Measurements from ENCODE around the gene PDCL3.

Gene PDCL3

DNA sequence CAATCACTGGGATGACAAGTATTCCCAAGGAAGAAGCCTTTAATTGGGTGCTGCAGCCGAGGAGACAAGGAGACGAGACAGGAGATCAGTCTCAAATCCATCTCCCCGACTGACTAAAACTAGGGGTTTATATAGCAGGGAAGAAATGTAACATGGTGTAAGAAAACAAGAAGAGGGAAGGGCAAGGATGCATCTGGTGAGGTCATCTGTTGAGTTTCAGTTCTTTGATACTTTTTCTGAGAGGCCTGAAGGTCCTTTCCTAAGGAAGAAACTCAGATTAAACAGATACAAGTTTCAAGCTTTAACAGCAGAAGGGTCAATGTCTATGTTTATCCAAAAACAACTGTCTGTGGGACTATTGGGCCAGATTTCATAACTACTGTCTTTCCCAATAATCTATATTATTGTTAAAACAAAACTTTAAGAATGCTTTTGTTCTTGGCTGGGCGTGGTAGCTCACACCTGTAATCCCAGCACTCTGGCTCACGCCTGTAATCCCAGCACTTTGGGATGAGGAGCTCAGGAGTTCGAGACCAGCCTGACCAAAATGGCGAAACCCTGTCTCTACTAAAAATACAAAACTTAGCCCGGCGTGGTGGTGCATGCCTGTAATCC, 2.5 kb upstream of the PDCL3 start:
- DNase-seq (ENCODE audit: low read depth, low spot score): no peak

DNA sequence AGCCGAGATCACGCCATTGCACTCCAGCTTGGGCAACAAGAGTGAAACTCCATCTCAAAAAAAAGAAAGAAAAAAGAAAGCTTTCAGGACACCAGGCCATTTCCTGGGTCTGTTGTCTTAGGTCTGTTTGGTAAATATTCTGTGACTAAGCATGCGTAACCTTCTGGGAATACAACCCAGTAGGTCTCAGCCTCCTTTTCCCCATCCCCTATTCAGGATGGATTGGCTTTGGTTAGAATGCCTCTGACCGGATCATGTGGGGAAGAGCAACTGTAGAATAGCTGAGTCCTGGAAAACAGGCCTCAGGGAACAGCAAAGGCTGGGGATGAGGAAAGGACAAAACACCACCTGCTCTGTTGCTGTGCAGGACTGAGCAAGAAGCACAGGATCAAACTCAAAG, 1.6 kb upstream of the PDCL3 start:
- no peak for DNase-seq (ENCODE audit: low read depth, low spot score)

DNA sequence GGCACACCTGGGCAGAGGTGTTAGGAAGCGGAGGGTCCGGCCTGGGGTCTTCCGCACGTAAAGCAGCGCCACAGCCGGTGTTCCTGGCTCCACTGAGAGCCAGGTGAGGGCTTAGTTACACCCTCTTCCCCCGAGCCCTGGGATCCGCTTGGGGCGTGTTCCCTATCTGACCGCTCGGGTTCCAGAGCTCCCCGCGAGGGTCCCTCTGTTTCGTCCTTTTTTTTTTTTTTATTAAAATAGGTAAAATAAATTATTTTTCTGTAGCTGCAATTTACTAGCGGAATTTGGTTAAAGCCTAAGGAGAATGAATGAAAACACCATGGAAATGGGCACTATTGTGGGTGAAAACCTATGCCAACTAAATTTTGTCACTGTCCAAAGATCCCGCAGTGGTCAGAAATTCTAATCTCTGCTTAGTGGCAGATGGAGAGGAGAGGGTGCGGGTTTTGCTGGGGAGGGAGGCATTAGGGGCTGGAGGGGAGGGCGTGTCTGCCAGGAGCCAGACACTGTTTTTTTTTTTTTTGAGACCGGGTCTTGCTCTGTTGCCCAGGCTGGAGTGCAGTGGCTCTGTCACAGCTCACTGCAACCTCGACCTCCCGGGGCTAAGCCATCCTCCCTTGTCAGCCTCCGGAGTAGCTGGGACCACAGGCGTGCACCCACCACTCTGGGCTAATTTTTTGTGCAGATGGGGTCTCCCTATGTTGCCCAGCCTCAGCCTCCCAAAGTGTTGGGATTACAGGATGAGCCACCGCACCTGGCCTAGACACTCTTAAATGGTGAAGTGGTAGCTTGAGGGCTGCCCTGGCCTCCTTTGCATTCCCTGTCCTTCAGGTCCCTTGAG, 834 bp downstream of the PDCL3 start:
- no peak for DNase-seq (ENCODE audit: low read depth, low spot score)

DNA sequence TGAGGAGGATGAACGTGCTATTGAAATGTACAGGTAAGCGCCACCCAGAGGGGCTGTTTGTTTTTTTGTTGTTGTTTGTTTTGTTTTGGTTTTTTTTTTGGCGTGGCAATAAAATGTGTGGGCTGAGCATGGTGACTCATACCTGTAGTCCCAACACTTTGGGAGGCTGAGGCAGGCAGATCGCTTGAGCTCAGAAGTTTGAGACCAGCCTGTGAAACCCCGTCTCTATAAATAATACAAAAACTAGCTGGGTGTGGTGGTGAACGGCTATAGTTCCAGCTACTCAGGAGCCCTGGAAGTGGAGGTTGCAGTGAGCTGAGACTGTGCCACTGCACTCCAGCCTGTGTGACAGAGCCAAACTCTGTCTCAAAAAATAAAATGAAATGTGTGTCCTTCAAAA, 6.2 kb downstream of the PDCL3 start:
- DNase-seq (ENCODE audit: low read depth, low spot score): no peak

DNA sequence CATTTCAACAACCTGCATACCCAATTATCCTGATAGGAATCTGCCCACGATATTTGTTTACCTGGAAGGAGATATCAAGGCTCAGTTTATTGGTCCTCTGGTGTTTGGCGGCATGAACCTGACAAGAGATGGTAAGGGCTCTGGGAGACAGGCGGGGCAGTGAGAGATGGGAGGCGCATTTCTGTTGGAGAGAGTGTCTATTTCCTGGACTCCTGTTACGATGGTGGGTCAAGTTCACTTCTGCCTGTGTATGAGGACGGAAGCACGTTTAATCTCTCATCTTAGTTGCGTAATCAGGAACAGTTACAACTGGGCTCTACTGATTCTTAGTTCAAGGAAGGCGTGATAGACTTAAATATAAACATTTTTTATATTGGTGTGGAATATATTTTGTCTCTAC, 8.9 kb downstream of the PDCL3 start:
- no peak for DNase-seq (ENCODE audit: low read depth, low spot score)

DNA sequence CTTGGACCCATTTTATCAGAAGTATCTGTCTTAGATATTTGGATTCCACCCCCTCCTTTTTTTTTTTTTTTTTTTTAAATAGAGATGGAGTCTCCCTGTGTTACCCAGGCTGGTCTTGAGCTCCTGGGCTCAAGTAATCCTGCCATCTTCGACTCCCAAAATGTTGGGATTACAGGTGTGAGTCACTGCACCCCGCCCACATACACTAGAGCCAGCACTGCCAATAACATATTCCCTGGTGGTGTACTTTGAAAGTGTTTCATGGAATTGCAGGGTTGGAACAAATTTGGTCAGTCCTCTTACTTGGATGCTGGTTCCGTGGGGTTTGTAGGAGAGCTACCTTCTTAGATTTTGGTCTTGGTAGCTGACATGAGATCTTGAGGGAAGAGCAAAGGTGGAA, 15.0 kb downstream of the PDCL3 start:
- DNase-seq (ENCODE audit: low read depth, low spot score): no peak

DNA sequence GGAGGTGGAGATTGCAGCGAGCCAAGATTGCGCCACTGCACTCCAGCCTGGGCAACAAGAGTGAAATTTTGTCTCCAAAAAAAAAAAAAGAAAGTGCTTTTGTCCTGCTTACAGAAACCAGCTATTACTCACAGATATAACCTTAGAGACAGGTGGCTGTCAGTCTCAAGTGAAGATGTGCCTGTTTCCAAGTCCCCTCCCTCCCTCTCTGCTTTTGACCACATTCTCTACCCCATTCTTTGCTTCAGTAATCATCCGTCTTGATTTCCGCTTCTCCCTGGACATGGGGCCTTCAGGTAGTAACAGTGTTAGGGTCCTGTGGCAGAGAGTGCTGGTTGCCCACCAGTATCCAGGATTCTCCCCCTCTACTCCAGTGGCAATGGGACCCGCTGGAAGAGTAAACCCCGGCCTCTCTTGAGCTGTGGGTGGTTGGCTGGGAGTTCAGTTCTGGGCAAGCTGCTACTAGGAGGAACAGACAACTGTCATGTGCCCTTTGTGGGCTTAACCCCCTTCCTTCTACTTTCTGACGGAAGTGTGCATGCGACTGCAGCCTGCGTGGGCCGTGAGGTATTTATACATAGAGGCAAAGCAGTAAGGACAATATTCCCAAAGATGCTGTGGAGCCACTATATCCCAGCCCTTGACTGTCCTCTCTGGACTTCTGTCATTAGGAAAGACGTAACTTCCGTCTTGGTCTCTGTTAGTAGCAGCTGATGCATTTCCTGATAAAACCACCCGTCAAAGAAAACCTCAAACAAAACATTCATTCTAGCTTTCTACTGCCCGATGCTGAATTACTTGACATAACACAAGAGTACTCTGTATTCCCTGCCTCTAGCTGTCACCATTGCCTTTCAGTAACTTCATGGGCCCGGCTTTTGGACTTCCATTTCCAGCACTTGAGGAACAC, 17.8 kb downstream of the PDCL3 start:
- no peak for DNase-seq (ENCODE audit: low read depth, low spot score)

DNA sequence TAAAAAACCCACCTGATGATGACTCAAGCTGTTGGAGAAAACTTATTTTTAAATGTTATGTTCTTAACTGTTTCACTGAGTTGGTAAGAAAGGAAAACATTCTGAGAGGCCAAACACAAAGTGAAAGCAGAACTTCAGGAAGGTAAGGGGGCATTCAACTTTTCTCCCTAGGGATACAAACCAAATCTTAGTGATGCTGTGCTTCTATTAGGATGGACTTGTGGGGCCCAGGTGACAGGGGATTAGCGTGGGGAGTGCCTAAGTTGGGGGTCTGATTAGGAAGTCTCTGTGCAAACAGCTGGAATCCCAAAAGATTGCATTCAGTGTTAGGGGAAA, 18.5 kb downstream of the PDCL3 start:
- no peak for DNase-seq (ENCODE audit: low read depth, low spot score)

DNA sequence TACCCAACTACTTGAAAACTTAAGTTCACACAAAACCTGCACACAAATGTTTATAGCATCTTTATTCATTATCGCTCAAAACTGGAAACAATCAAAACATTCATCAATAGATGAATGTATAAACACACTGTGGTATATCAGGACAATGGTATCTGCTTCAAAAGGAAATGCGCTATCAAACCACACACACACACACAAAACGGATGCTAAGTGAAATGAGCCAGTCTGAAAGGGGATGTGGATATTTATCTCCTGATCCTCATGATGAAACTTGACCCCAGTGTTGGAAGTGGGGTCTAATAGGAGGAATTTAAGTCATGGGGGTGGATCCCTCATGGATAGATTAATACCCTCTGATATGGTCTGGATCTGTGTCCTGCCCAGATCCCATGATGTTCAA, 22.0 kb downstream of the PDCL3 start:
- no peak for DNase-seq (ENCODE audit: low read depth, low spot score)

DNA sequence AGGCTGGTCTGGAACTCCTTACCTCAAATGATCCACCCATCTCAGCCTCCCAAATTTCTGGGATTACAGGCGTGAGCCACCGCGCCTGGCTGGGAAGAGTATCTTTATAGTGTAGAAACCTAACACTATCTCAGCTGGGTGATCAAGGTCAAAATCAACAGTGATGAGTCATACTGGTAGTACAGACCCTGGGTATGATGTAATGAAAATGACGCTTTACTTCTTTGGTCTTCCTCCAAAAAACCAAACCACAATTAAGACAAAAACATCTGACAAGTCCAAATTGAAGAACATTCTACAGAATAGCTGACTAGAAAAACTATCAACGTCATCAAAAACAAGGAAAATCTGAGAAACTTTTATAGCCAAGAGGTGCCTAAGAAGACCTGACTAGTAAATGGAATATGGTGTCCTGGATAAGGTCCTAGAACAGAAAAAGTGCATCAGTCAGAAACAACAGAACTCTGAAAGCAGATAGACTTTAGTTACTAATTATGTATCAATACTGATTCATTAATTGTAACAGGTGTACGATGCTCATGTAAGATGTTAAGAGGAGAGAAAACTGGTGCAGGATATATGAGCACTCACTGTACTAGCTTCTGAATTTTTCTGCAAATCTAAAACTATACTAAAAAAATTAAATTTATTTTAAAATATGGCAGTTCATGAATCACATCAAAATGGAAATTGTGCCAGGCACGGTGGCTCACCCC, 25.4 kb downstream of the PDCL3 start:
- DNase-seq (ENCODE audit: low read depth, low spot score): no peak

DNA sequence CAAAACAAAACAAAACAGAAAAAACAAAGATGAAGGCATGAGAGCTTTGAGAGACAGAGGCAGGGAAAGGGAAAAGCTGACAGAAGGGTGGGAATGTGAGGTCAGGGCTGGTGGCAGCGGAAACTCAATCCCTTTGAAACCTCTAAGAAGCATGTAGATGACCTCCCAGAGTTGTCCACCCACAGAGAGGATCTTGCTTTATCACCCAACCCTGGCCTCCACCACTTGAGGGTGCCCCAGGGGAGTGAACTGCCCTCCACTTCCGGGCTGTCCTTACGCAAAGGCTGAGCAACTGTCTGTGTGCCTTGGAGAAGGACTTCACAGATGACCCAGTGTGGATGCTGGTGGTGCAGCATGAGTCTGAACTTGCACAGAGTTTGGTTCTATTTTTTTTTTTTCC, 26.7 kb downstream of the PDCL3 start:
- no peak for DNase-seq (ENCODE audit: low read depth, low spot score)

DNA sequence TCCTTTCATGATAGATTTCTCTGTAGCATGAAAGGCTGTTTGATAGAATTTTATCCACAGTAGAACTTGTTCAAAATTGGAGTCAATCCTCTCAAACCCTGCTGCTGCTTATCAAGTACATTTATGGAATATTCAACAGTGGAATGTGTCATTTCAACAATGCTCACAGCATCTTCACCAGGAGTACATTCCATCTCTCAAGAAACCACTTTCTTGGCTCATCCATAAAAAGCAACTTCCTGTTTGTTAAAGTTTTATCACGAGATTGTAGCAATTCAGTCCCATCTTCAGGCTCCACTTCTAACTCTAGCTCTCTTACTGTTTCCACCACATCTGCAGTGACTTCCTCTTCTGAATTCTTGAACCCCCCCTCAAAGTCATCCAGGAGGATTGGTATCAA, 29.4 kb downstream of the PDCL3 start:
- no peak for DNase-seq (ENCODE audit: low read depth, low spot score)

DNA sequence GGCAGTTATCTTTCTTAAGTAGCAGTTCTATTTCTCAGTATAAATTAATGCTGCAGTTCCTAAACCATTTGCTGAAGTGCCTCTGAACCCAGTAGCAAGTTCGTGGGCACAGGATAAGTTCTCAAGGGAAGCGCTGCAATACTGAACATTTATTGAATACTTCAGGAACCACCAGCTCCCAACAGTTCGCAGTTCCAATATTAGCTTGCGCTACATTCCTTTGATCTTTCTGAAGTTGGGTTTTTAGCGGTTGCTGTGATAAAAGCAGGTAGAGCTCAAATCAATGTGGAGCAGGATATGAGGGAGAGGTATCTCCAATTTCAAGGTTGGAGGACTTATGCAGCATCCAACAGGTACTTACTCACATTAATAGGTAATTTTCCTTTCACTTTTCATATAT, 33.7 kb downstream of the PDCL3 start:
- no peak for DNase-seq (ENCODE audit: low read depth, low spot score)

DNA sequence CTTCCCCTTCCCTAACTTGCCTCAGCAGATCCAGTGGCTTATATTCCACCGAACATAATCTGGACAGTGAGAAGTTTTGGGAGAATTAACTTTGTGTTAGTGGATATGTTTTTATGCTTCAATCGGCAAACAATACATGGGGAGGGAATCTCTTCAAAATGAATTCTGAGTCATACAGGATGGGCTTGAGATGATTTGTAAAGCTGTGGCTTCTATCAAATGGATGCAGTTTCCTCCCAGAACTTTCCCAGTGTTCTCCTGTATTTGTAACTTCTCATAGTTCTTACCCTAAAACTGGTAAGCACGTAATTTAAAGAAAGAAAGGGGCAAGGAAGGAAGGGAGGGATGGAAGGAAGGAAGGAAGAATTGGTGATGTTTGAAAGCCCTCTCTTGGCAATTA, 36.8 kb downstream of the PDCL3 start:
- DNase-seq (ENCODE audit: low read depth, low spot score): no peak

DNA sequence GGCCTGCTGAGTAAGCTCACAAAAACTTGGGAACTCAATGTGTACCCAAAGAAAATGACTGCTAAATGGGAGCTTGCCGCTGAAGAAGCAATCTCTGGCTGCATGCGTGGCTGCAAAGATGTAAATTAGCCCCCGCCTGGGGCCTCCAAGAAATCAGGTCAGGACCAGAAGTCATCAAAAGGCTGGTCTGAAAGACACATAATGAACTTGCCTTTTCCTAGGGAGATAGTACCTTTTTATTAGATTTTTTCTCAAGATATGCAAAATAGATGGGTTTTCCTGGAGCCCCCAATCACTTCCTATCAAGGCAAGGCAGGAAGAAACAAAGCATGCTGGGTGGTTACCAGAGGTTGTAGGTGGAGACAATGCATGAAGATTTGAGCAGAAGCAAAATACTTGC, 38.9 kb downstream of the PDCL3 start:
- no peak for DNase-seq (ENCODE audit: low read depth, low spot score)

DNA sequence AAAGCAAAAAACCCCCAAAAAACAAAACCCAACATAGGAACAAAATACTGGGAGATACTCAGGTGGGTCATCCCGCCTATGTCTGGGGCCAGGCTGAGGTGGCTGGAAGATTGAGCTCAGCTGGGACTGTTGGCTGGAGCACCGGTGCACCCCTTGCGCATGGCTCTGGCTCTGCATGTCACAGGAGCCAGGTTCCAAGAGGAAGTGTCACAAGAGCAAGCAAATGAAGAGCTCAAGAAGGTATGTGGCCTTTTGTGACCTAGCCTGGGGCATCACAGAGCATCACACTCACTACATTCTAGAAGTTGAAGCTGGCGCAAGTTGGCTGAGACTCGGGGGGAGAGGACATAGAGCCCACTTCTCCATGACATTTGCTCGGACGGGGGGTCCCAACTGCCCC, 40.6 kb downstream of the PDCL3 start:
- DNase-seq (ENCODE audit: low read depth, low spot score): no peak

DNA sequence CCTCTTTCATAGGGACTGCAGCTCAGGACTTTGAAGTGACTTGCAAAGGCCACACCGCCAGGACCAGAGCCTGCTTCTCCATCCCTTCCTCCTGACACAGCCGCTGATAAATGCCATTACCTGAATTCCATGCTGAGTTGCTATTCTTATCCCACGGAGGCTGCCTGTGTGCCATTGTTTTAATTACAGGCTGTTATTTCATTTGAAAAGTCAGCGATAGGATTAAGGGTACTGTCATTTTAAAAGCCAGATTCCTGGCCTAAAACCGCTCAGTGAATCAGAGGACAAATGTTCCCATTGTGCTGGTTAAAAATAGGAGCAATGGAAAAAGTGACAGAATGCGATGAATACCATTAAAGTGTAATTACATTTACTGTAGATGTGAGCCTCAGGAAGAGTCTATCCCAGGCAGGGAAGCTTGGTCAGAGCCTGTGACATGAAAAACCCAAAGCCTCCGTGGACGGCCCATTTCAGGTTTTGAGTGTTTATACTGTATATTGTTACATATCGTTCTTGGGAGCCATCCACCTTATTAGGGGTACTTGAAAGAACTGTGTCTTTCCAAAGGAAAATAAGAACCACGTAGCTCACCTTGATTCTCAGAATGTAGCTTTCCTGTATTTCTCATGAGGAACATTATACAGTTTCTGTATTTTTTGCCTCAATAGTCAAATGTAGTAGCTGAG, 41.3 kb downstream of the PDCL3 start:
- DNase-seq (ENCODE audit: low read depth, low spot score): no peak

DNA sequence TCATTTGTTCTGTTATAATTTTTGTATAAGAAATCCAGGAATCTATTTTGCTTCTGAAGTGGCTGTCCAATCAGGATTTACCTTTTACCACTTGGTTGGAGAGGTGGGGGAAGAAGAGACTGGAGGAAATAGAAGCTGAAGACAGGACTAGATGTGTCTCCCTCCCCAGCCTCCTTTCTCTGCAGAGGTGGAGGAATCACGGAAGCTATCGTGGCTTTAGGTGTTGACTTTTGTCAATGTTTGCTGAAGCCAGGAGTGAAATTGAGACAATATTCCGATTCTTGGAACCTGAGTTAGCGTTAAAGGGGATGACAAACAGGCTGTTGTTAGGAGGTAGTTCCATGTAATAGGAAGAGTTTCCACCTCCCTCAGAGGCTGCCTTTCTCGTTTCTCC, 43.5 kb downstream of the PDCL3 start:
- DNase-seq (ENCODE audit: low read depth, low spot score): no peak

DNA sequence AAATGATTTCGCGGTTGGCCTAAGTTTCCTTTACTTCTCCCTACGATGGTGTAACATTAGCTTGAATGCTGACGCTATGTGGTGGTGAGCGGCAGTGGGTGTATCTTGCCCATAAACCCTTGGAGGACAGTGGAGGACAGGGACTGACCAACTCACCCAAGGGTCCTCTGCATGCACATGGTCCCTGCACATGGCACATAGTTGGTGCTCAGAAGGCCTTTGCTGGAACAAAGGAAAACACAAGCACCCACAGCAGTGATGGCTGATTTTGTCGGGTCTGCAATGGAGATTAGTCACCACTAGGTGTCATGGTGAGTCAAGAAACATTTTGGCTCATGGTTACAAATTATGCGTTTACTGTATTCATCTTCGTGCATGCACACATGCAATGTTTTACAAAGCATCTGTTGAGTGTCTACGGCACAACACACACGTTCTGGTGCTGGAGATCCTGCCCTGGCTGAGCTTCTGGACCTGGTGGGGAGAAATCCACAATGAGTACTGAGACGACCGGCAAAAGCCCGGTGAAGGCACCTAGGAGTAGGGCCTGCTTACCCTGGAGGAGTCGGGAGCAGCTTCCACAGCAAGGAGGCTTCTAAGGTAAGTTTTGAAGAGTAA, 44.0 kb downstream of the PDCL3 start:
- DNase-seq (ENCODE audit: low read depth, low spot score): no peak

DNA sequence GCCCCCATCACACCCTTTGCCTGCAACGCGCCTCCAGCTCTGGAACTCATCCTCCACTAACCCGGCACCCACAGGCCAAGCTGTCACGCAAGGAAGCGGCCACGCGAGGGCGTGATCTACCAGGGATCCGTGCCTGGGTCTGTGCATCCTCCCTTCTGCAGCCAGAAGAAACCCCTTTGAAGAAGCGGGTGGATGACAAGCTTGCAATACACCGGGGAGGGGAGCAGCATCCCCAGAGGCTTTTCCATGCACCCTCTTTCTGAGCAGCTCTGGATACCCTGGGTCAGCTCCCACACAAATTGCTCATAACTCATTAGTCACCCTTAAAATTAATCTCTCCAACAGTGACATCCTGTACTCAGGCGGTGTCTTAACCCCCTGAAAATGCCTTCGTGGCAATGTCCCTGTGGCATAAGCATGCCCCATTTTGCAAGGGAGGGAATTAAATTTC, 47.6 kb downstream of the PDCL3 start:
- DNase-seq (ENCODE audit: low read depth, low spot score): peak; percentile 47

All from activated naive CD8-positive, alpha-beta T cell treated with anti-CD3 and anti-CD28 coated beads, Interleukin-2, amount 50 U/mL, for 16 hours (primary cell).